GM12801 (cell line): ENCODE results near the gene PLPP7.

Experiments
- CTCF ChIP-seq: IDR thresholded peaks from one replicate; pipeline ENCODE4 v1.5.1; 2011; ENCODE audit warnings: control low read depth; ENCODE audit not compliant: insufficient read length; ENCODE audit errors: extremely low read depth

PLPP7 gene

GRCh38 chr9:131262327-131263032 lies 27.0 kb upstream of the PLPP7 start:
- TF ChIP-seq CTCF: no peak

GRCh38 chr9:131263701-131264100 lies 25.8 kb upstream of the PLPP7 start:
- no peak for TF ChIP-seq CTCF

- TF ChIP-seq CTCF: no peak
These were observed 25.3 kb upstream of the PLPP7 start for GRCh38 chr9:131264231-131264630.

DNA sequence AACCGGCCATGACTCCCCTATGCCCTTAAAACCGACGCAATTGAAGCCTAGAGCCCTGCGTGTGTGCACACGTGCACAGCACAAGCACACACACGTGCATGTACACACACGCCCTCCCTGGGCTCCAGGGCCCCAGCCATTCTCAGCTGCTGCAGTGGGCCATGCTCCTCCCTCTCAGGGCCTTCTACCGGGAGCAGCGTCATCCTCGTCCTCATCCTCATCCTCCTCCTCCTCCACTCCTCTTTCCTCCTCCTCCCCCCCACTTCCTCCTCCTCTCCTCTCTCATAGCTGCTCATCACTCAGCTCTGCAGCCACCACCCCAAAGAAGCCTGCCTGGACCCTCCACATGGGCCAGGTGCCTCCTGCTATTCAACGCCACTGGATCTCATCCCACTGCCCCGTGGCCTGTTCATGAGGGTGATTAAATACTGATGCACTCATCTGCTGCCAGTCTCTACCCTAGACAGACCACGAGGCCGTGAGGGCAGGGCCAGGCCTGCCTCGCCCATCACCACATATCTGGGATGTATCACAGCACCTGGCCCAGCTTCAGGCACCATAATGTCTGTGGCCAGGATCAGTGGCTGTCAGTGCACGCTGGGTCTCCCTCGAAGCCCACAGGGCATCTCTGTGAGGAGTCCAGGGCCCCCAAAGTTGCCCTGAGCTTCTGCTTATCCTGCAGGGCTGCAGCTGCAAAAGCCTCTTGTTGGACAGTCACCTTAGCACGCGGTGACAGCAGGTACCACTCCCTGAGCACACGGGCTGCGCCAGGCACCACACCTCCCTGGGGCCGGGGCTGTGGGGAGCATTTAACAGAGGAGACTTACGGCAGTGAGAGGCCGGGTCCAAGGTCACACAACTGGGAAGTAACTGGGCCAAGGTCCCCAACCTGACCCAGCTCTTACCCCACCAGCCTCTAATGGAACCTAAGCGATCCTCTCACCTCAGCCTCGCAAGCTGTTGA lies 23.0 kb upstream of the PLPP7 start:
- no peak for TF ChIP-seq CTCF

- no peak for TF ChIP-seq CTCF
These were observed 19.1 kb upstream of the PLPP7 start for GRCh38 chr9:131270171-131271015.

DNA sequence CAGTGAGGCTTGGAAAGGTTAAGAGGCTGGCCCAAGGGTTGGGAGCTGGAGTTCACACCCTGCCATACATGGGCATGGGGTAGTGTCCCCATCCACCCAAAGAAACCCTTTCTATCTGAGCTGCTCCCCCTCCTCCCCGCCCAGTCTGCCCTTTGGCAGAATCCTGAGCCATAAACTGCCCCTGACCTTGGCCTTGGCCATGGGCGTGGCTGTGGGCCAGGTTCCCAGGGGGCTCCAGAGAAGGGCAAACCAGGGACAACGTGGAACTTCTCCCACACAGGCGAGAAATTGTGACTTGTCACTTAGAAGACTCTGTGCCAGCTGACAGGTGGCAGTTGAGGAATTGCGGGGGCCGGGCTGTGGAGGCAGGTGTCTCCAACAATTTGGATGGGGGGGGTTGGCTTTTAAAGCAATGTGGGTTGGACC lies 18.0 kb upstream of the PLPP7 start:
- no peak for TF ChIP-seq CTCF

DNA sequence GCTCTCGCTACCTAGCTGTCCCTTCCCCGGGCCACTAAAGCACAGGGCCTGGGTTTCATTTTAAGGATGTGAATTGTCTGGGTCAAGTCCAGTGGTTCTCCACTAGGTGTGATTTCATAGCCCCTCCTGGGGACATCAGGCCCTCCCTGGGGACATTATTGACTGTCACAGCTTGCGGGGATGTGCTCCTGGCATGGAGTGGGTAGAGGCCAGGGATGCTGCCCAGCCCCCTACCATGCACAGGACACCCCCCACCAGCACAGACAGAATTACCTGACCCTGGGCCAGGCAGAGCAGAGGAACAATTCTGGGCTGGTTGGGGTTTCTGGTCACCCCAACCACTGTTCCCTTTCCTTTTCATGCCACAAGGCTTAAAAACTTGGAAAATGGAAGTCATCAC lies 17.3 kb upstream of the PLPP7 start:
- no peak for TF ChIP-seq CTCF
